Fibroblast of pulmonary artery (primary cell): ENCODE measurements around the gene PTPRJ.

Experiments used
- DNase-seq: peaks from one replicate; pipeline ENCODE4 v3.0.0-alpha.2; 2010; ENCODE audit warnings: low read depth
- H3K4me3 ChIP-seq: replicated peaks from 2 replicates; pipeline ENCODE4 v1.5.1; 2011; ENCODE audit warnings: low read depth, mild to moderate bottlenecking, control low read depth, low read length, moderate library complexity
- CTCF ChIP-seq: IDR thresholded peaks from 2 replicates; pipeline ENCODE4 v1.5.1; 2011; ENCODE audit warnings: mild to moderate bottlenecking, control low read depth, low read length, inconsistent platforms; ENCODE audit errors: missing control alignments

PTPRJ gene

GRCh38 chr11:48193876-48194275 lies 213.5 kb downstream of the PTPRJ start:
- DNase-seq, result no peak
- TF ChIP-seq CTCF, result no peak
- no peak overlapping the region for H3K4me3 ChIP-seq

DNA sequence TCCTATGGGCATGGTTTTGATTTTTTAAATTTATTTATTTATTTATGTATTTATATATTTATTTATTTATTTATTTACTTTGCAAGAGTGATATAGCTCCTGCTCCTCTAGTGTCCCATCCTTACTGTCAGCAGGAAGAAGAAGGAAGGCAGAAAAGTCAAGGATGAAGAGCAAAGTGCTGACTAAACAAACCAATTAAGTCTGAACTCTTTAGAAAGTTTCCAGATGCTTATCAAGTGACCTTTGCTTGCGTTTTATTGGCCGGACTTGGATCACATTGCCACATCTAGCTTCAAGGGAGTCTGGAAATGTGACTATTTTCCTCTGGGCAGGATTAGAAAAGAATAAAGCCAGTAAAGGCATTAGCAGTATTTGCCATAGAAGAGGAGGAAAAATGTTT lies 227.5 kb downstream of the PTPRJ start:
- no peak for TF ChIP-seq CTCF
- H3K4me3 ChIP-seq, result no peak overlapping the region
- DNase-seq, result no peak

DNA sequence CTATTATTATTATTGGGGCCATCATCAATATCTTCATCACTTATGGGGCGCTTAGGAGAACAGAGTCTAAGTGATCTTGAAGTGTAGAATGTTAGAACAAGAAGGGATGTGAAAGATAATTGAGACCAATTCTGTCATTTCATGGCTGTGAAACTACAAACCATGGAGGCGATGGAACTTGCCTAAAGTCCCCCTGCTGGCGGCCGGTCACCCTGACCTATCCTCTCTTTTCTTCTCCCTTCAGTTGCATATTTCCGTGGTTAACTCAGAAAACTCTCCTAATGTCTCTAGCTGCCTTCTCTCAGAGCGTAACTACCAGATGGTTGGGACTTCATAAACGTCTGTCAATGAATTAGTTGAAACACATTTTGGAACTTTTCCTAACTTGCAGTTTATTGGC lies 229.7 kb downstream of the PTPRJ start:
- H3K4me3 ChIP-seq, result no peak overlapping the region
- DNase-seq, result peak; percentile 4
- TF ChIP-seq CTCF, result peak; percentile 25

DNA sequence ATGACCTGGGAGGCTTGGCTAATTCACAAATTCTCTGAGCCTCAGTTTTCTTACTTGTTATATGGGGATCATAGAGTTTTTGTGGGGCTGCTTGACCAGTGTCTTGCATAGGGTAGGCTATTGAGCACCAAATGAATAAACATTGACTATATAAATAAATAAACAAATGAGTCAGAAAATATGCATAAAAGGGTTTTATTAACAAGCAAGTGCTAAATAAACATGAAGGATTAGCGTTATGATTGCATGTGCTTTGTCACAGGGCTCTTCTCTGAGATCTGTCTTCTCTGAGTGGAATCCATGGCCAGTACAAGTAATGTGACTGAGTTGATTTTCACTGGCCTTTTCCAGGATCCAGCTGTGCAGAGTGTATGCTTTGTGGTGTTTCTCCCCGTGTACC lies 236.2 kb downstream of the PTPRJ start, which contains the start of gene OR4B1:
OR4B1 (plus strand) TSS at position 301 of the 400 bp plus-strand sequence; CDS start at position 301, 0 bp downstream.
- no peak for DNase-seq
- TF ChIP-seq CTCF, result no peak
- no peak within 1 kb of the TSS for H3K4me3 ChIP-seq
